CD4-positive, CD25-positive, alpha-beta regulatory T cell (primary cell): ENCODE data around the gene EFL1. TPM values are rescaled to one million over a fixed set of nuclear protein-coding genes. Genes with fewer than 3 reads are reported as not detected.
"Not testable (repeated sequence)": the region's sequence is repeated elsewhere in the genome, so short reads cannot be mapped to it uniquely, and the experiment has no call there.

Source experiments
- ATAC-seq, 2 donors: fragments of 150-1000 bp; cut with Tn5 transposase; one replicate each; pipeline ENCODE4 v1.10.0; 2021; ENCODE audit warnings: low read depth in 2 of 2, moderate number of reproducible peaks in 2 of 2, moderate library complexity in 1 of 2
- DNase-seq, 3 donors: peaks; one replicate each; pipeline versions ENCODE4 v3.0.0 to v3.0.0-alpha.2; 2012 to 2022; ENCODE audit warnings: mixed read lengths in 1 of 3
- H3K27ac ChIP-seq: one replicate; pipeline ENCODE4 v1.7.0; 2013; ENCODE audit warnings: mild to moderate bottlenecking, low read length; ENCODE audit not compliant: insufficient read depth, poor library complexity, severe bottlenecking
- H3K27me3 ChIP-seq: one replicate; pipeline ENCODE4 v1.7.0; 2013; ENCODE audit warnings: low read length; ENCODE audit not compliant: control insufficient read depth, insufficient read depth
- H3K36me3 ChIP-seq: one replicate; pipeline ENCODE4 v1.7.0; 2013; ENCODE audit warnings: mild to moderate bottlenecking, low read length, moderate library complexity; ENCODE audit not compliant: control insufficient read depth, insufficient read depth
- H3K4me1 ChIP-seq: 2 replicates; pipeline ENCODE4 v1.7.0; 2013; ENCODE audit warnings: mild to moderate bottlenecking, low read length; ENCODE audit not compliant: insufficient read depth, control insufficient read depth, poor library complexity, severe bottlenecking
- H3K4me3 ChIP-seq: one replicate; pipeline ENCODE4 v1.7.0; 2013; ENCODE audit warnings: low read depth, mild to moderate bottlenecking, low read length, moderate library complexity
- H3K9me3 ChIP-seq, 2 experiments: 1 replicate in 1 of 2; 2 replicates in 1 of 2; pipeline ENCODE4 v1.7.0; 2013; ENCODE audit warnings: low read length in 2 of 2, mild to moderate bottlenecking in 1 of 2, moderate library complexity in 1 of 2; ENCODE audit not compliant: control insufficient read depth in 2 of 2
- H3K27ac Mint-ChIP-seq, 3 donors: one replicate each; pipeline ENCODE4 v1.8.0; 2020 to 2022; ENCODE audit warnings: mild to moderate bottlenecking in 3 of 3, mixed read lengths in 3 of 3, moderate library complexity in 2 of 3
- H3K27me3 Mint-ChIP-seq: one replicate; pipeline ENCODE4 v1.8.0; 2022; ENCODE audit warnings: mild to moderate bottlenecking, mixed read lengths
- H3K36me3 Mint-ChIP-seq: one replicate; pipeline ENCODE4 v1.8.0; 2020; ENCODE audit warnings: mixed read lengths
- H3K4me1 Mint-ChIP-seq, 4 donors: one replicate each; pipeline ENCODE4 v1.8.0; 2020 to 2022; ENCODE audit warnings: mixed read lengths in 4 of 4, mild to moderate bottlenecking in 1 of 4
- H3K4me3 Mint-ChIP-seq, 4 donors: one replicate each; pipeline ENCODE4 v1.8.0; 2020 to 2022; ENCODE audit warnings: mild to moderate bottlenecking in 4 of 4, mixed read lengths in 4 of 4, moderate library complexity in 3 of 4
- H3K9me3 Mint-ChIP-seq, 7 donors: one replicate each; pipeline ENCODE4 v1.8.0; 2020 to 2022; ENCODE audit warnings: mixed read lengths in 7 of 7, mild to moderate bottlenecking in 3 of 7, moderate library complexity in 2 of 7
- polyA plus RNA-seq, 4 donors: library from polyadenylated mRNA; unstranded; fragments of 300-500 nt; fragmentation: Illumina TruSeq; gene quantifications; one replicate each; pipeline ENCODE4 v1.2.3, GENCODE V29; 2021
- total RNA-seq: library from RNA; stranded (reverse); gene quantifications from one replicate; pipeline ENCODE4 v1.2.3, GENCODE V29; 2022

The EFL1 gene
- total and polyA plus RNA-seq, 5 donors from 2014 or later, result 11.6 to 18.2 (median 16.3) TPM

GRCh38 chr15:82275410-82275809 is 12.9 kb upstream of the EFL1 start:
- Mint-ChIP-seq H3K9me3 (peaks cover 0 to 4% (median 2%) of the 10 kb centered on the region in 7 donors), H3K4me3 (no peak overlapping the region)

GRCh38 chr15:82272154-82272553 is 9.6 kb upstream of the EFL1 start:
- H3K36me3 ChIP-seq, result no peaks in the 10 kb centered on the region

More at GRCh38 chr15:82275410-82275809, 12.9 kb upstream of the EFL1 start:
- H3K36me3 Mint-ChIP-seq, result no peaks in the 10 kb centered on the region
- peaks cover 34% of the 10 kb centered on the region for H3K27me3 Mint-ChIP-seq
- ATAC-seq, result no peak
- H3K27ac ChIP-seq, result no peak overlapping the region
- H3K36me3 ChIP-seq, result no peaks in the 10 kb centered on the region
- H3K4me3 ChIP-seq, result no peak overlapping the region
- peaks cover 0 to 7% of the 10 kb centered on the region in 2 experiments for H3K9me3 ChIP-seq
- no peak overlapping the region for H3K27ac Mint-ChIP-seq
- peaks cover 24% of the 10 kb centered on the region for H3K27me3 ChIP-seq
- DNase-seq, result no peak
- no peaks in the 10 kb centered on the region for H3K4me1 ChIP-seq
- no peaks in the 10 kb centered on the region for H3K4me1 Mint-ChIP-seq

DNA sequence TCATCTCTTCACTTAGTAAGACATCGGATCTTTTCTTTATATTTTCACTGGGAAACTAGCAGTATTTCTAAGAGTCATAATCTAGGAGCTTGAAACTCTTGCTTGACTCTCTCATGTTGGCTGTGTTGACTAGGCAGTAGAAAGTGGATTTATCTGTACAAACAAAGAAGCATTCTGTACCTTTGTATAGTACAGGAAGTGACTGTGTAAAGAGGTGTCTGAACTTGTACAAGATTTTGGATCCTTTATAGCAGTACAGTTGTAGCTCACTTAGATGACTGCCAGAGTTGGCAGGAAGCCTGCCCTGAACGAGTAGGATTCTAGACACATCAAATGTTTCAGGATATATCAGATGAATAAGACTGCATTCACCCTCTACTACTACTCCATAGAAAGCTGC is 5.9 kb upstream of the EFL1 start:
- peaks cover 23% of the 10 kb centered on the region for H3K27me3 Mint-ChIP-seq
- H3K27ac ChIP-seq, H3K27ac Mint-ChIP-seq, H3K4me3 ChIP-seq, H3K9me3 Mint-ChIP-seq, H3K9me3 ChIP-seq, H3K4me1 ChIP-seq, H3K4me3 Mint-ChIP-seq, DNase-seq, H3K4me1 Mint-ChIP-seq, H3K36me3 Mint-ChIP-seq, H3K36me3 ChIP-seq, ATAC-seq: not testable (repeated sequence)
- peaks cover 12% of the 10 kb centered on the region for H3K27me3 ChIP-seq

More at GRCh38 chr15:82272154-82272553, 9.6 kb upstream of the EFL1 start:
- Mint-ChIP-seq H3K27me3 (peaks cover 13% of the 10 kb centered on the region), H3K4me1 (no peaks in the 10 kb centered on the region), H3K27ac (no peak overlapping the region), H3K4me3 (no peak overlapping the region), H3K36me3 (no peaks in the 10 kb centered on the region), H3K9me3 (peaks cover 0 to 4% (median 1%) of the 10 kb centered on the region in 7 donors)
- DNase-seq (no peak), ATAC-seq (no peak)
- Histone ChIP-seq H3K27ac (no peak overlapping the region), H3K9me3 (peaks cover 0 to 6% of the 10 kb centered on the region in 2 experiments), H3K4me1 (no peaks in the 10 kb centered on the region), H3K4me3 (no peak overlapping the region), H3K27me3 (peaks cover 25% of the 10 kb centered on the region)

GRCh38 chr15:82267137-82267536 is 4.6 kb upstream of the EFL1 start:
- DNase-seq, H3K4me3 ChIP-seq, H3K36me3 Mint-ChIP-seq, H3K36me3 ChIP-seq, H3K9me3 Mint-ChIP-seq, H3K4me3 Mint-ChIP-seq, H3K27ac Mint-ChIP-seq, ATAC-seq, H3K9me3 ChIP-seq, H3K27ac ChIP-seq, H3K4me1 ChIP-seq: not testable (repeated sequence)
- H3K27me3 ChIP-seq, result peaks cover 12% of the 10 kb centered on the region
- Mint-ChIP-seq H3K4me1 (peaks cover 5 to 13% (median 10%) of the 10 kb centered on the region in 4 donors), H3K27me3 (peaks cover 20% of the 10 kb centered on the region)

GRCh38 chr15:82263350-82263749 is 816 bp upstream of the EFL1 start:
- H3K27ac ChIP-seq, result no peak overlapping the region
- H3K9me3 ChIP-seq, result no peaks in the 10 kb centered on the region
- ATAC-seq (no peak), DNase-seq (no peak)
- peaks cover 6% of the 10 kb centered on the region for H3K4me1 ChIP-seq
- peak overlapping the region; percentile 92 to 97 (median 96) for H3K4me3 Mint-ChIP-seq
- H3K9me3 Mint-ChIP-seq, result no peaks in the 10 kb centered on the region
- peaks cover 14 to 51% (median 32%) of the 10 kb centered on the region in 4 donors for H3K4me1 Mint-ChIP-seq
- H3K27ac Mint-ChIP-seq, result peak overlapping the region; percentile 61 to 91 (median 91)
- peaks cover 4% of the 10 kb centered on the region for H3K36me3 ChIP-seq
- H3K27me3 Mint-ChIP-seq, result peaks cover 10% of the 10 kb centered on the region
- H3K27me3 ChIP-seq, result no peaks in the 10 kb centered on the region
- H3K4me3 ChIP-seq, result peak overlapping the region; percentile 83
- H3K36me3 Mint-ChIP-seq, result peaks cover 4% of the 10 kb centered on the region

DNA sequence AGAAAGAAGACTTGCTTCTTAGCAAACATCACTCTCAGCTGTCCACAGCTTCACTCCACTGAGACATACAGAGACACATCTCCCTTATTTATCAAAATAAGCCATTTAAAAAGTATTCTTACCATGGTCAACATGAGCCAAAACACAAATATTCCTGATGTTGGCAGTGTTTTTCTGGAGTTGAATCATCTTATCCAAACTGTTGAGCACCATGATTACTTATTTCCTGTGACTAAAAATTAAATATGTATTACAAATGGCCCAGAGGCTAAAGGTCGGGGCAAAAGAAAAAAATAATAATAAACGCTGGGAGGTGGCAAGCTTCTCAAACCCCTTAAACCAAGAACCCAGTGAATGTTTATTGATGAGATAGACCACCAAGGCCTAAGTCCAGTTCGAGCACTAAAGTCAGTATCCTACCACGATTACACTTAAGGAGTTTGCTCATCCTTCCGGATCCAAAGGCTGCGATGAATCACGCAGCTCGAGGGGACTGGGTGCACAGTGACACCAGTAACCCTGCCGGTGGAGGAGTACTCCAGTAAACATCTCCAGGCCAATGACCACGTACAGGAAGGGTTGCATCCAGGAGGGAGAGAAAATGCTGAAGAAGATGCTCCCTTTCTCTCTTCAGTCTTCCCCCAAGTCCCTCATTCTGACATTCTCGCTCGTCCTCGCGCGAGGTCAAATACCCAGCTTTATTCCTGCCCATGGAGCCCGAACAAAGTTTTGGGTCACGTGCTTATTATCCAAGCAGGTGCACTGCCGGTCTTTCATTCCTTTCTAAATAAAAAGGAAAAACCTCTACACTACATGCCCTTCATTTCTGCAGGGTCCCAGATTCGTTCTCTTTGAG is 740 bp downstream of the EFL1 start:
- peak overlapping the region; percentile 92 to 97 (median 96) for H3K4me3 Mint-ChIP-seq
- ATAC-seq, result not testable (repeated sequence)

DNA sequence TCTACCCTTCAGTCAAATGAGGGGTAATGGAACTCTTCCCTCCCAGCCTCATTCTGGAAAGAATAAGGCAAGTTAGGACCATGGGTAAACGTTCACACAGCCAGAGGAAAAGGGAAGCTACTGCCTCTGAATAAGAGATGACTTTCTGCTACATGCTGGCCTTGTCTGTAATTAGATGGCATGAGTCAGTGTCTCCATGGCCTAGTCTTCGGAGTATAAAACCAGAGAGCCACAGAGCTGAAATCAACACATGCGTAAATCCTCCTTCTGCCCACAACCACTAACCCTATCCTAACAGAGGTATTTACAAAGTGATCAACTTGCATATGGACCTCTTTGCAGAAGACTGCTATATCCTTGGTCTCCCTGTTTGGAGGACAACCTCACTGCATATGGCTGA is 14.3 kb downstream of the EFL1 start:
- not testable (repeated sequence) for H3K9me3 ChIP-seq, DNase-seq, H3K27ac ChIP-seq, H3K9me3 Mint-ChIP-seq, H3K27me3 ChIP-seq, H3K4me3 Mint-ChIP-seq, H3K27me3 Mint-ChIP-seq, ATAC-seq, H3K4me3 ChIP-seq, H3K4me1 ChIP-seq
- H3K4me1 Mint-ChIP-seq, result peaks cover 6 to 21% (median 14%) of the 10 kb centered on the region in 4 donors
- peaks cover 31% of the 10 kb centered on the region for H3K36me3 Mint-ChIP-seq
- peak overlapping the region in 1 of 3 donors; percentile 5 for H3K27ac Mint-ChIP-seq
- peaks cover 21% of the 10 kb centered on the region for H3K36me3 ChIP-seq

More for the DNA sequence above, 740 bp downstream of the EFL1 start:
- Histone ChIP-seq H3K4me3 (peak overlapping the region; percentile 83), H3K36me3 (peaks cover 11% of the 10 kb centered on the region), H3K27ac (peak overlapping the region; percentile 70)
- Mint-ChIP-seq H3K27ac (peak overlapping the region; percentile 82 to 91 (median 87)), H3K4me1 (peaks cover 14 to 54% (median 34%) of the 10 kb centered on the region in 4 donors), H3K27me3 (peaks cover 10% of the 10 kb centered on the region)
- not testable (repeated sequence) for H3K9me3 ChIP-seq, H3K27me3 ChIP-seq, H3K4me1 ChIP-seq, H3K36me3 Mint-ChIP-seq, H3K9me3 Mint-ChIP-seq
- DNase-seq, result peak in 2 of 3 donors; percentile 5 to 32
